ENCODE data around the gene COL6A1. TPM values are rescaled to one million over a fixed set of nuclear protein-coding genes. Genes with fewer than 3 reads are reported as not detected.

Gene COL6A1
- total RNA-seq, 1 experiment from 2014 or later: 193 TPM

DNA sequence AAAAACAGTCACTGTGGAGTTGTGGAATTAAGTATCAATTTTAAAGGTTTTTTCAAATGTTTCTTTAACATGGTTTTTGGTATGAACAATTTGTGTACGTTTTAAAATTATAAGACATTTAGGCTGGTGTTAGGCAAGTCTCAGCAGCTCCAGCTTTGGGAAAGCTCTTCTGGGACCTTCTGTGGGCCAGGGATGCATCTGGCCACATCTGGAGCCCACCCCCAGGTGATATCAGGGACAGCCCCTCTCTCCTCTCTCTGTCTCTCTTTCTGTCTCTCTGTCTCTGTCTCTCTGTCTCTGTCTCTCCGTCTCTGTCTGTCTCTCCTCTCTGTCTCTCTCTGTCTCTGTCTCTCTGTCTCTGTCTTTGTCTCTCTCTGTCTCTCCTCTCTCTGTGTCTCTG is 1.3 kb upstream of the COL6A1 start:
- H2BK5ac ChIP-seq (ENCODE audit: insufficient read length, low read length): no peak overlapping the region
- Mint-ChIP-seq H3K27ac (no peak overlapping the region), H3K9me3 (no peaks in the 10 kb centered on the region; a peak in 1 of 5 replicates), H3K36me3 (ENCODE audit: insufficient read depth in 1 of 3, low read depth in 3 of 3) (peaks cover 10 to 15% (median 11%) of the 10 kb centered on the region in 3 experiments), H3K4me1 (peaks cover 20 to 21% of the 10 kb centered on the region in 2 experiments), H3K4me3 (peak overlapping the region in 1 of 2 experiments; percentile 41; a peak in 1 of 5 replicates), H3K27me3 (ENCODE audit: low read depth) (peaks cover 5% of the 10 kb centered on the region)
- H3K27me3 ChIP-seq (ENCODE audit: insufficient read depth, low read length): no peaks in the 10 kb centered on the region; the same call in 1 of the 2 replicates
- H4K8ac ChIP-seq (replicated peaks; ENCODE audit: insufficient read length, low read depth, low read length): no peak overlapping the region
- H3K79me1 ChIP-seq (ENCODE audit: insufficient read depth, low read depth, low read length, poor library complexity, severe bottlenecking): no peaks in the 10 kb centered on the region
- H3K4me2 ChIP-seq (ENCODE audit: insufficient read depth, insufficient read length, low read length): no peak overlapping the region
- no peak overlapping the region for H3K27ac ChIP-seq (ENCODE audit: insufficient read length, low read depth, low read length)
- no peak overlapping the region for H4K91ac ChIP-seq (ENCODE audit: insufficient read length, low read depth, low read length)
- no peak overlapping the region for H4K5ac ChIP-seq (ENCODE audit: insufficient read length, low read depth, low read length)
- H2BK12ac ChIP-seq (ENCODE audit: insufficient read length, low read depth, low read length): no peak overlapping the region
- H3K4me1 ChIP-seq (ENCODE audit: insufficient read depth, low read length): no peaks in the 10 kb centered on the region; the same call in 1 of the 2 replicates
- no peak overlapping the region for H3K18ac ChIP-seq (ENCODE audit: insufficient read length, low read depth, low read length)
- no peak overlapping the region for H3K23ac ChIP-seq (ENCODE audit: insufficient read length, low read depth, low read length)
- no peaks in the 10 kb centered on the region for H4K20me1 ChIP-seq (ENCODE audit: control insufficient read depth, insufficient read depth, insufficient read length)
- TF ChIP-seq, protein P1, sequence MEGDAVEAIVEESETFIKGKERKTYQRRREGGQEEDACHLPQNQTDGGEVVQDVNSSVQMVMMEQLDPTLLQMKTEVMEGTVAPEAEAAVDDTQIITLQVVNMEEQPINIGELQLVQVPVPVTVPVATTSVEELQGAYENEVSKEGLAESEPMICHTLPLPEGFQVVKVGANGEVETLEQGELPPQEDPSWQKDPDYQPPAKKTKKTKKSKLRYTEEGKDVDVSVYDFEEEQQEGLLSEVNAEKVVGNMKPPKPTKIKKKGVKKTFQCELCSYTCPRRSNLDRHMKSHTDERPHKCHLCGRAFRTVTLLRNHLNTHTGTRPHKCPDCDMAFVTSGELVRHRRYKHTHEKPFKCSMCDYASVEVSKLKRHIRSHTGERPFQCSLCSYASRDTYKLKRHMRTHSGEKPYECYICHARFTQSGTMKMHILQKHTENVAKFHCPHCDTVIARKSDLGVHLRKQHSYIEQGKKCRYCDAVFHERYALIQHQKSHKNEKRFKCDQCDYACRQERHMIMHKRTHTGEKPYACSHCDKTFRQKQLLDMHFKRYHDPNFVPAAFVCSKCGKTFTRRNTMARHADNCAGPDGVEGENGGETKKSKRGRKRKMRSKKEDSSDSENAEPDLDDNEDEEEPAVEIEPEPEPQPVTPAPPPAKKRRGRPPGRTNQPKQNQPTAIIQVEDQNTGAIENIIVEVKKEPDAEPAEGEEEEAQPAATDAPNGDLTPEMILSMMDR (conservative IDR thresholded peaks at IDR 0.05): no peak
- no peaks in the 10 kb centered on the region for H3K79me2 ChIP-seq (ENCODE audit: insufficient read depth, low read length)
- H2BK20ac ChIP-seq (ENCODE audit: low read depth, low read length, poor library complexity, severe bottlenecking): no peak overlapping the region
- H3K4ac ChIP-seq (ENCODE audit: low read depth, low read length): no peak overlapping the region
- H2BK120ac ChIP-seq (ENCODE audit: low read depth, low read length, poor library complexity, severe bottlenecking): no peak overlapping the region
- H3K56ac ChIP-seq (ENCODE audit: insufficient read length, low read depth, low read length): no peak overlapping the region
- WGBS (ENCODE audit: extremely low coverage, insufficient read length, low lambda C conversion rate): no CpG with 5 or more reads among the region's 2 CpGs
- no peak overlapping the region for H2AK5ac ChIP-seq (ENCODE audit: insufficient read length, low read length)
- no peaks in the 10 kb centered on the region for H3K9me3 ChIP-seq (ENCODE audit: control insufficient read depth, low read depth, low read length)
- H2AFZ ChIP-seq (ENCODE audit: low read length): no peak overlapping the region
- no peak for DNase-seq
- no peak overlapping the region for H3K9ac ChIP-seq (ENCODE audit: extremely low read depth, insufficient read length, low read length)
- H3K23me2 ChIP-seq (ENCODE audit: insufficient read length, low read depth, low read length, poor library complexity, severe bottlenecking): peaks cover 21% of the 10 kb centered on the region
- no peak overlapping the region for H3T11ph ChIP-seq (ENCODE audit: low read length)
- no peak overlapping the region for H3K14ac ChIP-seq (ENCODE audit: insufficient read depth, low read length)
- no peak overlapping the region for H2BK15ac ChIP-seq (ENCODE audit: low read depth, low read length)
